NCI-H2196 (cell line): Measurements from ENCODE around the gene POLR3A.
A peak's percentile ranks its signal among the peaks of the same experiment; 100 is the strongest.

Experiments
- DNase-seq: peaks from one replicate; lab custom pipeline; 2025; ENCODE audit not compliant: unreplicated experiment; lab: John Stamatoyannopoulos, UW

Gene POLR3A

DNA sequence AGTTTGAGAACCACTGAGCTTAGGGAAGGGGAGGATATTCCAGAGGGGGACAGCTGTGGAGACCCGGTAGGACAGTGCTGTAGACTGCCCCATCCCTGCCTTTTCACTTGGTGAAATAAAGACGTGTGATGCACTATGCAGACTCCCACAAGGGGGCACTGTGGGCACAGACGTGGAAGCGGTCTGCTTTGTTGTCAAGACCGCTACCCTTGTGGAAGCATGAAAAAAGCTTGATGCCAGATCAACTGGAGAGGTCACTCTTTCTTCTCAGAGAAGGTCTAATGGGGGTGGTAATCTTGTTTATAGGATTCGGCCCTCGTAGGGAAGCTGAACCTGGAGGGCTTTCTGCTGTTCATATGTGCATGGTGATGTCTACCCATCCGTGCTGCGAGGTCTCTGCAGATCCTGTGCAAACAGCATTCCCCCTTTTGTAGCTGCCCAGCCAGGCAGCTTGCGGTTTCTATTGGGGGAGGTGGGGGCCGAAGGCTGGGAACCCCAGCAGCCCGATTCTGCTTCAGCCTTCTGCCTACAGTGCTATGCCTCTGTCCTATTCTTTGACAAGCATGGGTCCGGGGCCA, 18.1 kb upstream of the POLR3A start:
- peak; percentile 76 for DNase-seq

DNA sequence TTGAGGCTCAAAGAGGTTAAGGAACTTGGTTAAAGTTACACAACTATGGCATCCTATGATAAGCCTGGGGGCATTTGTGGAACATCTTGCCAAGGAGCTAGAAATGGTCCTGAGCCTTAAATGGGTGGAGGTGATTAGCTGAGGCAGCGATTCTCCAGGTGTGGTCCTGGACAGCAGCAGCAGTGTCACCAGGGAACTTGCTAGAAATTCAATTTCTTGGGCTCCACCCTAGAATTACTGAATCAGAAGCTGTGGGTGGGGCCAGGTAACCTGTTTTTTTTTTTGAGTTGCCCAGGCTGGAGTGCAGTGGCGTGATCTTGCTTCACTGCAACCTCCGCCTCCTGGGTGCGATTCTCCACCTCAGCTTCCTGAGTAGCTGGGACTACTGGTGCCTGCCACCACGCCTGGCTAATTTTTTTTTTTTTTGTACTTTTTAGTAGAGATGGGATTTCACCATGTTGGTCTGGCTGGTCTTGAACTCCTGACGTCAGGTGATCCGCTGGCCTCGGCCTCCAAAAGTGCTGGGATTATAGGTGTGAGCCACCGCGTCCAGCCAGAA, 17.5 kb upstream of the POLR3A start:
- no peak for DNase-seq

DNA sequence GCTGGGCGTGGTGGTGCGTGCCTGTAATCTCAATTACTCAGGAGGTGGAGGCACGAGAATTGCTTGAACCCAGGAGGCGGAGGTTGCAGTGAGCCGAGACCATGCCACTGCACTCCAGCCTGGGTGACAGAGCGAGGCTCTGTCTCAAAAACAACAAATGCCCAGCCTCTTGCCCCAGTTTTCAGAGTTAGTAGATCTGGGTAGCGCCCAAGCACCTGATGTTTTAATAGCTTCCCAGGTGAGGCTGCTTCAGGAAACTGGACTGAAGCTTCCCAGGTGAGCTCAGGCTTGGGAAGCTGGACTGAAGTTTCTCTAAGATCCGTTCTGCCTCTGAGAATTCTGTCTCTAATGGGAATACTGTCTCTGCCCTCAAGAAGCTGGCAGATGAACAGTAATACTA, 16.5 kb upstream of the POLR3A start:
- DNase-seq = no peak

DNA sequence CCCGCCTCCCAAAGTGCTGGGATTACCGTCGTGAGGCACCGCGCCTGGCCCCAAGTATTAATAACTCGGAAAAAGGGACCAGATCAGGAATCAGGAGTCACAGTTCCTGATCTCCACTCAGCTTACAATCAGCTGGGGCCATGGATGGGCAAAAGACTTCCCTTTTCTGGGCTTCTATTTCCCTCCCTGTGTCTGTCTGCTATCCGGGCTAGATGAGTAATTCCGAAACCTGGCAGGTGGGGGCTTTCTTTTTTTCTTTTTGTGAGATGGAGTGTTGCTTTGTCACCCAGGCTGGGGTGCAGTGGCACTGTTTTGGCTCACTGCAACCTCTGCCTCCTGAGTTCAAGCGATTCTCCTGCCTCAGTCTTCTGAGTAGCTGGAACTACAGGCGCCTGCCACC, 15.9 kb upstream of the POLR3A start:
- no peak for DNase-seq

DNA sequence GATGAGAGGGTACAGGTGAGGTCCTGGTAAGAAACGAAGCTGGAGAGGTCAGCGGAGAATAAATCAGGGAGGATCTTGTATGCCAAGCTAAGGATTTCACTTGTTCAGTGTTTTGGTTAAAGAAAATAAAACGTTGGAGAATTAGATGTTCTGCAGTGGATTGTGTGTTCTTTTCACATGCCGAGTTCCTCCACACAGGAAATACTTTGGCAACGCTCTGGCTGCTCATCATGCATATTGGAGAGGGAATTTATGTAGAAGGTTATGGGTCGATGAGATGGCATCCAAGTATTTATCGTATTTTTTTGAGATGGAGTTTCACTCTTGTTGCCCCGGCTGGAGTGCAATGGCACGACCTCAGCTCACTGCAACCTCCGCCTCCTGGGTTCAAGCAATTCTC, 15.4 kb upstream of the POLR3A start:
- DNase-seq = no peak

DNA sequence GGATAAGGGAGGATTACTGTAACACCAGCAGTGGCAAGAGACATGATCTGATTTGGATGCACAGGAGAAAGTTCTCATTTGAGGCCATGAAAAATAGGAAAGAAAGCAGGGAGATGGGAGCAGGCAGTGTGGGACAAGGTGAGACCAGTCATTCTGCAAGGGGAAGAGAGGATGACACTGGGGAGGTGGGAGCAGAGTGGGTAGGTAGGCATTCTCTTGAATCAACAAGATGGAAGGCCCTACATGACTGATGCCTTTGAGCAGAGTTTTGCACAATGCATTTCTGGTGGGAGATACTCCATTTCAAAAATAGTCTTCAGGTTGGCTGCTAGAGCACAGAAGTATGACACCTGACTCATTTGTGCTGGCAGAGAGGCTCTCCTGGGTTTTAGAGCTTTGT, 14.9 kb upstream of the POLR3A start:
- no peak for DNase-seq

DNA sequence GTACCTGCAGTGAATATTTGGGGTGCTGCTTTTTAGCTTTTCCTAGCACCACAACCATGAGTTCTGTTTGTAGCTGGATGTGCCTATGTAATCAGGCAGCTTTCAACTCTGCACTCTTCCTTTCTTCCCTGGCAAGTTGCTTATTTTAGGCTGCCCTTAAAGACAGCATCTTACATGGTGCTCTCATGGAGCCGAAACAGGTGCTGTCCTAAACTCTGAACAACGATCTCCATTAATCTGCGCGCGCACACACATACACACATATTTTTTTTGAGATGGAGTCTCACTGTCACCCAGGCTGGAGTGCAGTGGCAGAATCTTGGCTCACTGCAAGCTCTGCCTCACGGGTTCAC, 13.4 kb upstream of the POLR3A start:
- DNase-seq = no peak

DNA sequence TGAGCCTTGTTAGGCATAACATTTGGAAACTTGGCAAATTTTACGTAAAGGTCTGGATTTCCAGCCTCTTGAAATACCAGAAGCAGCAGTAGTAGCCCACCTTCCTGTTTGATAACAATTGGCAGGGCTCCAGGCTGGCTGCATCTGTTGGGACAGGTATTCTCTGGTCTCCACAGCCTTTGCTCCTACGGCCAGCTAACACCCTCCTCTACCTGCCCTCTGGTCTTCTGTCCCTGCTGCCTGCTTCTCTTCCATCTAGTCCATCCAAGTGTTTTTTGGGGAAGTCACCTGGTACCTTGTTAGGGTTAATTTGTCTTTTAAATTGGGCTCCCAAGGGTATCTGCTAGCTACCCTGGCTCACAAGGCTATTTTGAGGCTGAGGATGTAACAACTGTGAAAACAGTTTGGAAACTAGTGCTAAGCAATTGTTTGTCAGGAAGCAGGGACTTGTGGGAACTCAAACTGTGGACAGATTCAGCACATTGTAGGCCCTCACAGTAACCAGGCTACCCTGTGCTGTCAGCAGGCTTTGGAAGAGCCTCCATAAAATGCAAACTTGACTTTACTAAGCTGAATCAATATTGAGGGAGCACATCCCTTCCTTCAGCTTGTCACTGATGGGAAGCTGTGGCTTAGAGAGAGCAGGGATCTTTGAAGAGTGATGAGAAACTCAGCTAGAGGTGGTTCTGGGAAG, 12.9 kb upstream of the POLR3A start:
- DNase-seq = no peak

DNA sequence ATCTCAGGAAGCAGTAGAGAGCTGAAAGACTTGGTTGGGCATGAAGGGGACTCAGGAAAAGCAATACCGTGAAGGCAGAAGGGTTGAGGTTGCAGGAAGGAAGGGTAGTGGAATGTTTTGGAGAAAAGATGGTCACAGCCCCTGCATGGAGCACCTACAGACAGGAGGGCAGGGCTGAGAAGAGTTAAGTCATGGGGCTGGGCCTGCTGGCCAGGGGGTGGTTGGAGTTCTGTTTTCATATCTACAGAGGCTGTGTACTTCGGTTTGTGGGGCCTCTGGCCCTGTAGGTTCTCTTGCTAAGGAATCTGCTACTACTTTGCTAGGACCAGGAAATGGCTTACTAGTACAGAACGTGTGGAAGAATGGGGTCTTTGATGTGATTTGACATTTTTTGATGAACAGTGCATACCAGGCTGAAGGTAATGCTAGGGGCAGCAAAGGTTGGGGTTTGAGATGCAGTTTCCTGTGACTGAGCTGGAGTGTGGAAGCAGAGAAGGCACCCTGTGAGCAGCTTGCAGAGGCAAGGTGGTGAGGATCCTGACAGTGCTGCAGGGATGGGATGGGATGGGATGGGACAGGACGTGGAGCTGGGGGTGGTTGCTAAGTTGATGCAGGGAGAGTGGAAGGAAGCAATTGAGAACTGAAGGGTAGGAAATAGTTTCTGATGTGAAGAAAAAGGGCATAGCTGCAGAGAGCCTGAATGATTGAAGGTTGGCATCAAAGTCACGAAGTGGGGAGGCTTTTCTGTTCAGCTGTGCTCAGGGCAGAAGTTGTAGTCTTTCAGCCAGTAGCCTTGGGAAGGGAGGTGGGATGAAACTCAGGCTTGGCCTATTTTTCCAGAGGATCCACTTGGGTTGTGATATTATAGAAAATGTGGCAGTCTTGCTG, 12.1 kb upstream of the POLR3A start:
- no peak for DNase-seq

DNA sequence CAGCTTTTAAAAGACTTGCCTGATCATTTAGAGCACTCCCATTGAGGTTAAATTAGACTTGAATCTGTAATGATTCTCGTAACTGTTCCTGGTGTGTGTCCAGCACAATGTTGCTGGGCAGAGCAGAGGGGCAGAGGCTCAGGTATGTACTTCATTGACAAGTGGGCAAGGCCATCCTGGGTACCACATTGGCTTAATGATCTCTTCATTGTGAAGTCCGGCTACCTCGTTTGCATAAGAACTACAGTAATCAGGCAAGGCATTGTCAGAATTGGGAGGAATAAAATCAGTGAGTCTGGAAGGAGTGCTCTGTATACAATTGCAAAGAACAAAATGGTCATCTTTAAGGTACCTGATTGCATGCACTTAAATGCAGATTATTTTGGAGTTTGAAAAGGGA, 10.4 kb upstream of the POLR3A start:
- DNase-seq = no peak

DNA sequence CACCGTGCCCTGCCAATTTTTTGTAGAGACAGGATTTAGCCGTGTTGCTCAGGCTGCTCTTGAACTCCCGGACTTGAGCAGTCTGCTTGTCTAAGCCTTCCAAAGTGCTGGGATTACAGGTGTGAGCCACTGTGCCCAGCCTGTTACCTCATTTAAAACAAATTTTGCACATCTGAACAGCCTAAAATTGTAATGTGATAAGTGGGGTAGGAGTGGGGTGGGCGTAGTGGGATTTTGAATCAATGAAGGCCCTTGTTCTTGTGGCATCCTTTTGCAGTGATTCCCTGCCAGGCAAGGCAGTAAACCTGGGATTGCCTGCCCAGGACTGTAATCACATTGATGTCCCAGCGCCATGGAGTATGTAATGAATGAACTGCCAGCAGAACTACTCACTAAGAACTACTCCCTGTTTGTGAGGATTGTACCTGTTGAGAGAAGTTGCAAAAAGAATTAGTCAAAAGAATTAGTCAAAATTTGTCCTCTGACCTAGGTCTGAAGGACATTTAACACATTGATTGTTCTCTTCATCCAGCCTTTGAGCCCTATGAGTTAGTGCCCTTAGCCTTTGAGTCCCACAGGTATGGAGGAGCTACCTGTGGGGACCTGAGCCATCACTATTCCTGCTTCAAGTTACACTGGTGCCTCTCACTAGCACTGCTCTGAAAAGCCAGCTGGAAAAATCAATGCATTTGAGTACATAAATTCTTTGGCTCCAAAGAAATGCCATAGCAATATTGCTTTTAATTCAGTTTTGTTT, 9.7 kb upstream of the POLR3A start:
- no peak for DNase-seq

DNA sequence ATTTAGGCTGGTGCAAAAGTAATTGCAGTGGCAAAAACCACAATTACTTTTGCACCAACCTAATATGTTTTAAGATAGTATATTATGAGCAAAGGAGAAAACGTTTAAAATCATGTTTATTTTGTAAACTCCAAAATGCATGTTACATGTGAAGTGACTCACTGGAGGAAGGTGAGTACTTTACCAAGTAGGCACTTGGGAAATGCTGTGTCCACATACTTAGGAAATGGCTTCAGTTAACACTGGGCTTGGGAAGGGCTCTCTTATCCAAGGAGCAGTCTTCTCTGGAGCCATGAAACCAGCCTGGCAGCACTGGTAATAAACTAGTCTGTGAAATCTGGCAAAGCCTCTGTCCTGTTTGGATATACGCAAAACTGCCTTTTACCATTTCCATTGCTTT, 8.8 kb upstream of the POLR3A start:
- DNase-seq = no peak

DNA sequence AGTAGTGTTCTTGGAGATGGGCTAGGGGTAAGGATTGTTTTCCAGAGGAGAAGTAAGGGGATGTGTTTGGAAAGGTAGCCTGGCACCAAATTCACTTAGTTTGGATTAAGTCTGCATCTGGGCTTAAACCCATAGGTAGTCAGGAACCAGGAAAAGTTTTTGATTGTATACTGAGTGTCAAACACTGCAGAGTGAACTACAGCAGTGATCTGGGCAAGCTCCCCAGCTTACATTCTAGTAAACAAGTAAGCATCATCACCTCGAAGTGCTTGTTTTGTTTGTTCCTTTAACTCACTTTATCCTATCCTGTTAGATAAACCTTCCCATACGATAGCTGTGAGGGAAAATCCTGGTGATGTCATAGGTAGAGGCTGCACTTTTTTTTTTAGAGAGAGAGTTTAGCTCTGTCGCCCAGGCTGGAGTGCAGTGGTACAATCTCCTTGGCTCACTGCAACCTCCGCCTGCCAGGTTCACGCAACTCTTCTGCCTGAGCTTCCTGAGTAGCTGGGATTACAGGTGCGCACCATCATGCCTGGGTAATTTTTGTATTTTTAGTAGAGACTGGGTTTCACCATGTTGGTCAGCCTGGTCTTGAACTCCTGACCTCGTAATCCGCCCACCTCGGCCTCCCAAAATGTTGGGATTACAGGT, 6.7 kb upstream of the POLR3A start:
- DNase-seq = no peak

DNA sequence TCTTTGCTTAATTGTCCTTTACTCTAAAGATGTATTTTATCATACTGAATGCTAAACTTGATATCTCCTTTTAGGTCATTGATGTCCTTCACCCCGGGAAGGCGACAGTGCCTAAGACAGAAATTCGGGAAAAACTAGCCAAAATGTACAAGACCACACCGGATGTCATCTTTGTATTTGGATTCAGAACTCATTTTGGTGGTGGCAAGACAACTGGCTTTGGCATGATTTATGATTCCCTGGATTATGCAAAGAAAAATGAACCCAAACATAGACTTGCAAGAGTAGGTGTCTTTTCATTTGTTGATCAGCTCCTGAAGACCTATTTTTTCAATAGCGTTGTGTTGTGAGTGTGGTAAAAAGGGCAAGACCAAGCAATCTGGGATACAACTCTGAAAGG, 6.1 kb upstream of the POLR3A start:
- DNase-seq = no peak

DNA sequence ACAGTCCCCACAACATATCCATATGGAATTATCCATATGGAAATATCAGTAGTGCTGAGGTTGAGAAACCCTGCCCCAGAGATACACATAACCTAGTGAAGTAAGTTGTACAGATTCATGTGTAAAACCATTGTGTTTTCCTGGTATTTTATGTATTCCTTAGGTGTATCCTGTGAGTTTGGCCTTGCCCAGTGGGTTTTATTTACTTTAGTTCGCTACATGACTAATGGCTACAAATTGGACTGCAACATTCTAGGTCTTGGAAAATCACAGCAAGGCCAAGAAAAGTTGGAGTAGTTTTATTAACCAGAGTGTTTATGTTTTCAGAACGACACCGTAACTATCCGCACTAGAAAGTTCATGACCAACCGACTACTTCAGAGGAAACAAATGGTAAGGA, 5.7 kb upstream of the POLR3A start:
- DNase-seq = no peak

DNA sequence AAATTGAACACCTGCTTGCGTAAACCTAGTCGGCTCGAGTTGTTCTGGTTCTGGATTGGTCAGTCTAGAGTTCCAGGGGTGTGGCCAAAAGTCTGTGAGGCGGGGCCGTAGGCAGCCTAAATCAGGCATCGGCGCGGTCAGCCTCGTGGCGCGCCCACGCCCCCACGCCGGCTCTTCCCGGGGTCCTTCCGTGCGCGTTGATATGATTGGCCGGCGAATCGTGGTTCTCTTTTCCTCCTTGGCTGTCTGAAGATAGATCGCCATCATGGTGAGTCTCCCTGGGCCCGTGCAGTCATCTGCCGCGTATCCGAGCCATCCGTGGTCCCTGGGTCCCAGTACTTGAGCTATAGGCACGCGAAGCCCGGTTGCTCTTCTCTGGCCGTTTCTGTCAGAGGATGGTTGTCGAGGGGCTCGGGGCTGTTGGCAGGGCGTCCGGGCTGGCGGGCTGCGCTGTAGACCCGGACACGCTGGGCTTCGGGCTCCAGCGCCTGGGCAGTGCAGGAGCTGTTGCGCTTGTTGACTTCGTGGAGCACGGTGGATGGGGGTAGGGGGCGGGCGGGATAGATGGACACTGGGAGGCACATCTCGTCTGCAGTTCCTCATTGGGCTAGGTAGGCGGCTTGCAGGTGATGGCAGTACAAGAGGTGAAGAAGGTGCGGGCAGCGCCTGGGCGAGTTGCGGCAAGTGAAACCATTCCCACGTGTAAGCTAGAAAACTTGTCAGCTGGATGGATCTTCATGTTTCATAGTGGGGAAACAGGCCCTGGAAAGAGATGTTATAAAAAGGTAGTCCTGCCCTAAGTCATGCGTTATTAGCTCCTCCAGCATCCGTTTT, 4.5 kb upstream of the POLR3A start, which contains the start of gene RPS24:
RPS24 (plus strand) TSS at position 227 of the 834 bp plus-strand sequence; CDS start at position 266, 39 bp downstream.
- peak; percentile 90 for DNase-seq

DNA sequence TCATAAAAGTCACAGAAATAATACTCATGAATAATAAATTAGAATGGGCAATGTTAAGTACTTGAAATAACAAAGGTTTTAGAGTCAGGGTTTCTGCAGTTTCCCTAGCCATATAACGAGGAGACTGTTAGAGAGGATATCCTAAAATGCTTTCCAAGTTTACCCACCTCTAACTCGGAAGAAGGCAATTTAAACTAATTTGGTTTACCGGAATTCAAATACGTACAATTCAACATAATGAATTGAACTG, 4.0 kb upstream of the POLR3A start:
- no peak for DNase-seq

DNA sequence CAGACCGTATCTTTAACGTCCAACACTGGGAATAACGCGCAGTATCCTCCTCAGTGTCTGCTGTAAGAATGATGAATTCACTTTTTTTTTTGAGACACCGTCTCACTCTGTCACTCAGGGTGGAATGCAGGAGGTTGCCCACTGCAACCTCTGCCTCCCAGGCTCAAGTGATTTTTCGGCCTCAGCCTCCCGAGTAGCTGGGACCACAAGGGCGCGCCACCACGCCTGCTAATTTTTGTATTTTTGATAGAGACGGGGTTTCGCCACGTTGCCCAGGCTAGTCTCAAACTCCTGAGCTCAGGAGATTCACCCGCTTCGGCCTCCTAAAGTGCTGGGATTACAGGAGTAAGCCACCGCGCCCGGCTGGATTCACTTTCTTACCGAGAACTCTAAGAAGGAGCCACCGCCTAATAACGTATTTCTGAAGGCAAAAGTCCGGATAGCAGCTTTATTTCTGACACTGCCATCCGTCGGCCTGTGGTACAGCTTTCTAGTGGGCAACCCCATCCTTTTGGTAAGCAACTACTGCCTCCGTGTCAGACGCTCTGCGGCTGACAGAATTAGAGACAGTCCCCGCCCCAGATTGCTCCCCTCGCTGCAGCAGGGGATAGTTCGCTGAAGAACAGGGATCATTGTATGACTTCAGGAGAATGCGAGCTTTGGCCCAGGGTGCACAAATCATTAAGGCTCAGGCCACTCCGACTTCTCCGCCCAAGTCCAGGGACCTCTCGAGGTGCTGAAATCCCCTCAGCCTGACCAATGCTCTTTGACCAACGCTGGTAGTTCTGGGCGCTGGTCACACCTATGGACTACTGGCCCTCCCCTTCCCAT, 662 bp downstream of the POLR3A start:
- DNase-seq = no peak

DNA sequence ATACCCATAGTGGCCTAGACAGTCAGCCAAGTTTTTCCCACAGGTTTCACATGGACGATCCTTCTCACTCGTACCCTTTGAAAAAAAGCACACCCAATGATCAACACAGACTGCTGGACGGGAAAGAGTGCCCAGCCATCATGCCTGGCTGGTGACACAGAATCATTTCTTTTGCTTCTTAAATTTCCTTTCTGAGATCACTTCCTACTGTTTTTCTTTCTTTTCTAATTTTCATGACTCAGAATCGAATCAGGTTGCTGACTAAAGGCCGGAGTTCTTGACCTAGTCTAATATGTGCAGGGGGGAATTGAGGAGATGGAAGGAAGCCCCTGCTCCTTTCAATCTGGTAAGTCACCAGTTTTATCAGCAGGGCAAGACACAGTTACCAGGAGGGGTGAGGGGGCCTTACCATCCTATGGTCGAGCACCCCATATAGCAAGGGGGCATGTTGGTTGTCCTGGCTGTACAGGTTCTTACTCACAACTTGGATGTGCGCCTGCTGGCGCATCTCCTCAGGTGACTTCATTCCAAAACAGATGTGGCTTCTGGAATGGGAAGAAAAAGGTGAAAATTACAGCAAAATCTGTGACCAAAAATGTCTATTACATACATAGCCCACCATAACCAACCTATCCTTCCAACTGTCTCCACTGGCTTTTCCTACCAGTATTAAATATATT, 3.5 kb downstream of the POLR3A start:
- DNase-seq = no peak
